ENCODE results near the gene SV2B.

DNA sequence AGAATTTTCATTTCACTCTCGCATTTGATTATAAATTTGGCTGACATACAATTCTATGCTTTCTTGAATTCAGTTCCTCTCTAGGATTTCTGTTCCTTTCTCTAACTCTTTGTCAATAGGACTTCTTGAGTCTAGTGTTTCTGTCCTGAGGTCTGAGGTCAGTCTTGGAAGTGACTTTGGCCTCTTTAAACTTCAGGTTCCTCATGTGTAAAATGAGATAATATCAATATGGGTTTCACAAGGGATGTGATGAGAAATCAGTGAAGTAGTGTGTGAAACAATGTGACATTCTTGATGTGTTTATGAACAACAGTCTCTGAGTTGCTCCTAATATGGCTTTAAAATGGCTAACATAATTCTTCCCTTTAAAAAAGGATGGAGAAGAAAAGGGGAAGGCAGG is 92.2 kb downstream of the SV2B start:
- TF ChIP-seq, protein P1, sequence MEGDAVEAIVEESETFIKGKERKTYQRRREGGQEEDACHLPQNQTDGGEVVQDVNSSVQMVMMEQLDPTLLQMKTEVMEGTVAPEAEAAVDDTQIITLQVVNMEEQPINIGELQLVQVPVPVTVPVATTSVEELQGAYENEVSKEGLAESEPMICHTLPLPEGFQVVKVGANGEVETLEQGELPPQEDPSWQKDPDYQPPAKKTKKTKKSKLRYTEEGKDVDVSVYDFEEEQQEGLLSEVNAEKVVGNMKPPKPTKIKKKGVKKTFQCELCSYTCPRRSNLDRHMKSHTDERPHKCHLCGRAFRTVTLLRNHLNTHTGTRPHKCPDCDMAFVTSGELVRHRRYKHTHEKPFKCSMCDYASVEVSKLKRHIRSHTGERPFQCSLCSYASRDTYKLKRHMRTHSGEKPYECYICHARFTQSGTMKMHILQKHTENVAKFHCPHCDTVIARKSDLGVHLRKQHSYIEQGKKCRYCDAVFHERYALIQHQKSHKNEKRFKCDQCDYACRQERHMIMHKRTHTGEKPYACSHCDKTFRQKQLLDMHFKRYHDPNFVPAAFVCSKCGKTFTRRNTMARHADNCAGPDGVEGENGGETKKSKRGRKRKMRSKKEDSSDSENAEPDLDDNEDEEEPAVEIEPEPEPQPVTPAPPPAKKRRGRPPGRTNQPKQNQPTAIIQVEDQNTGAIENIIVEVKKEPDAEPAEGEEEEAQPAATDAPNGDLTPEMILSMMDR (IDR thresholded peaks at IDR 0.05; ENCODE audit: extremely low read depth in 1 of 2, insufficient read depth in 1 of 2, low read depth in 1 of 2, low read length in 2 of 2), result no peak
- TF ChIP-seq FOS (IDR thresholded peaks at IDR 0.05; ENCODE audit: borderline replicate concordance, insufficient read depth, low read length) (no peak), POLR2A (IDR thresholded peaks at IDR 0.05; ENCODE audit: low read depth, low read length) (no peak), JUN (IDR thresholded peaks at IDR 0.05; ENCODE audit: borderline replicate concordance, insufficient read depth, insufficient read length, low read depth) (no peak), POLR2AphosphoS5 (IDR thresholded peaks at IDR 0.05; ENCODE audit: insufficient read depth, low read depth, low read length) (no peak), EZH2 (IDR thresholded peaks at IDR 0.05; ENCODE audit: borderline replicate concordance, low read depth, low read length, severe bottlenecking) (no peak), GATA2 (IDR thresholded peaks at IDR 0.05; ENCODE audit: insufficient read depth, insufficient read length, low read depth, low read length) (no peak)
- TF ChIP-seq, protein P2, sequence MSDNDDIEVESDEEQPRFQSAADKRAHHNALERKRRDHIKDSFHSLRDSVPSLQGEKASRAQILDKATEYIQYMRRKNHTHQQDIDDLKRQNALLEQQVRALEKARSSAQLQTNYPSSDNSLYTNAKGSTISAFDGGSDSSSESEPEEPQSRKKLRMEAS (IDR thresholded peaks at IDR 0.05; ENCODE audit: insufficient read depth, insufficient read length), result no peak
